Sigmoid colon (tissue), 4 donors: ENCODE results near the gene ACAN.

Experiments used
- CTCF ChIP-seq, 4 experiments: fragments of 450-650 bp in 3 of 4; fragments of 200-600 bp in 1 of 4; IDR thresholded peaks; one replicate each; pipeline ENCODE4 v1.5.1; 2016 to 2019; ENCODE audit warnings: antibody characterized with exemption in 4 of 4, mild to moderate bottlenecking in 3 of 4, moderate library complexity in 2 of 4
- EP300 ChIP-seq, 4 donors: sonication (generic); formaldehyde crosslinking; IDR thresholded peaks; one replicate each; pipeline ENCODE4 v1.6.1; 2017; ENCODE audit warnings: antibody characterized with exemption in 4 of 4
- POLR2A ChIP-seq, 2 donors: fragments of 450-650 bp; IDR thresholded peaks; one replicate each; pipeline ENCODE4 v1.6.1; 2016; ENCODE audit warnings: antibody characterized with exemption in 2 of 2, mild to moderate bottlenecking in 2 of 2, moderate library complexity in 2 of 2
- POLR2AphosphoS5 ChIP-seq, 4 donors: sonication (generic); formaldehyde crosslinking; IDR thresholded peaks; one replicate each; pipeline ENCODE4 v1.6.1; 2017; ENCODE audit warnings: antibody characterized with exemption in 4 of 4

GRCh38 chr15:88912500-88912921 lies 109.3 kb downstream of the ACAN start:
- TF ChIP-seq CTCF (IDR thresholded peaks at IDR 0.05) (no peak), POLR2A (IDR thresholded peaks at IDR 0.05) (no peak), POLR2AphosphoS5 (IDR thresholded peaks at IDR 0.05) (no peak), EP300 (IDR thresholded peaks at IDR 0.05) (no peak)
